HEK293 (cell line): ENCODE measurements around the gene BCAN.

ENCODE experiments used
- GLIS1 ChIP-seq: fragments of 450-650 bp; formaldehyde crosslinking; IDR thresholded peaks from 2 replicates; pipeline ENCODE4 v1.5.1; 2016; ENCODE audit warnings: missing biosample characterization, missing genetic modification characterization
- KLF1 ChIP-seq: fragments of 450-650 bp; formaldehyde crosslinking; IDR thresholded peaks from 2 replicates; pipeline ENCODE4 v1.5.1; 2016; ENCODE audit warnings: missing biosample characterization, missing genetic modification characterization
- KLF16 ChIP-seq: fragments of 450-650 bp; formaldehyde crosslinking; IDR thresholded peaks from 2 replicates; pipeline ENCODE4 v1.5.1; 2017; ENCODE audit warnings: missing biosample characterization, missing genetic modification characterization
- OSR2 ChIP-seq: fragments of 450-650 bp; formaldehyde crosslinking; IDR thresholded peaks from 2 replicates; pipeline ENCODE4 v1.5.1; 2016; ENCODE audit warnings: missing biosample characterization, missing genetic modification characterization
- ZBTB17 ChIP-seq: fragments of 450-650 bp; formaldehyde crosslinking; IDR thresholded peaks from 2 replicates; pipeline ENCODE4 v1.5.1; 2016; ENCODE audit warnings: missing biosample characterization, missing genetic modification characterization
- ZBTB21 ChIP-seq: fragments of 450-650 bp; formaldehyde crosslinking; IDR thresholded peaks from 2 replicates; pipeline ENCODE4 v1.5.1; 2017; ENCODE audit warnings: missing biosample characterization, missing genetic modification characterization
- ZFP3 ChIP-seq: fragments of 450-650 bp; formaldehyde crosslinking; IDR thresholded peaks from 2 replicates; pipeline ENCODE4 v1.5.1; 2016; ENCODE audit warnings: low read depth, missing biosample characterization, missing genetic modification characterization
- ZIC2 ChIP-seq: fragments of 450-650 bp; formaldehyde crosslinking; IDR thresholded peaks from 2 replicates; pipeline ENCODE4 v1.5.1; 2016; ENCODE audit warnings: missing biosample characterization, missing genetic modification characterization
- ZNF112 ChIP-seq: fragments of 450-650 bp; formaldehyde crosslinking; IDR thresholded peaks from 2 replicates; pipeline ENCODE4 v1.5.0; 2017; ENCODE audit warnings: missing biosample characterization, missing genetic modification characterization
- ZNF121 ChIP-seq: fragments of 450-650 bp; formaldehyde crosslinking; IDR thresholded peaks from 2 replicates; pipeline ENCODE4 v1.5.1; 2016; ENCODE audit warnings: missing biosample characterization, missing genetic modification characterization
- ZNF133 ChIP-seq: fragments of 450-650 bp; formaldehyde crosslinking; IDR thresholded peaks from 2 replicates; pipeline ENCODE4 v1.5.1; 2016; ENCODE audit warnings: missing biosample characterization, missing genetic modification characterization
- ZNF146 ChIP-seq: fragments of 450-650 bp; formaldehyde crosslinking; IDR thresholded peaks from 2 replicates; pipeline ENCODE4 v1.5.1; 2016; ENCODE audit warnings: missing biosample characterization, missing genetic modification characterization
- ZNF311 ChIP-seq: fragments of 450-650 bp; formaldehyde crosslinking; IDR thresholded peaks from 2 replicates; pipeline ENCODE4 v1.5.1; 2017; ENCODE audit warnings: missing biosample characterization, missing genetic modification characterization, borderline replicate concordance
- ZNF350 ChIP-seq: fragments of 450-650 bp; formaldehyde crosslinking; IDR thresholded peaks from 2 replicates; pipeline ENCODE4 v1.5.0; 2017; ENCODE audit warnings: missing biosample characterization, mild to moderate bottlenecking, missing genetic modification characterization
- ZNF37A ChIP-seq: fragments of 450-650 bp; IDR thresholded peaks from 2 replicates; pipeline ENCODE4 v1.5.1; 2018; ENCODE audit warnings: missing biosample characterization, missing genetic modification characterization
- ZNF514 ChIP-seq: fragments of 450-650 bp; formaldehyde crosslinking; IDR thresholded peaks from 2 replicates; pipeline ENCODE4 v1.5.1; 2016; ENCODE audit warnings: missing biosample characterization, missing genetic modification characterization
- ZNF548 ChIP-seq: fragments of 450-650 bp; formaldehyde crosslinking; IDR thresholded peaks from 2 replicates; pipeline ENCODE4 v1.5.1; 2016; ENCODE audit warnings: missing biosample characterization, missing genetic modification characterization
- ZNF560 ChIP-seq: fragments of 450-650 bp; formaldehyde crosslinking; IDR thresholded peaks from 2 replicates; pipeline ENCODE4 v1.5.1; 2017; ENCODE audit warnings: missing biosample characterization, missing genetic modification characterization, borderline replicate concordance
- ZNF621 ChIP-seq: fragments of 450-650 bp; formaldehyde crosslinking; IDR thresholded peaks from 2 replicates; pipeline ENCODE4 v1.5.1; 2017; ENCODE audit warnings: missing biosample characterization, missing genetic modification characterization
- ZNF654 ChIP-seq: fragments of 450-650 bp; formaldehyde crosslinking; IDR thresholded peaks from 2 replicates; pipeline ENCODE4 v1.5.1; 2016; ENCODE audit warnings: low read depth, missing biosample characterization, missing genetic modification characterization
- ZNF76 ChIP-seq: fragments of 450-650 bp; formaldehyde crosslinking; IDR thresholded peaks from 2 replicates; pipeline ENCODE4; 2016; ENCODE audit warnings: low read depth, missing biosample characterization, missing genetic modification characterization, borderline replicate concordance
- ZSCAN16 ChIP-seq: fragments of 450-650 bp; formaldehyde crosslinking; IDR thresholded peaks from 2 replicates; pipeline ENCODE4 v1.5.1; 2016; ENCODE audit warnings: missing biosample characterization, missing genetic modification characterization
- TF ChIP-seq, protein P1 (sequence below): fragments of 450-650 bp; formaldehyde crosslinking; IDR thresholded peaks from 2 replicates; pipeline ENCODE4 v1.5.1; 2016; ENCODE audit warnings: missing biosample characterization, missing genetic modification characterization
- TF ChIP-seq, protein P2 (sequence below): fragments of 450-650 bp; formaldehyde crosslinking; IDR thresholded peaks from 2 replicates; pipeline ENCODE4 v1.5.1; 2016; ENCODE audit warnings: missing biosample characterization, missing genetic modification characterization
- TF ChIP-seq, protein P3 (sequence below): fragments of 450-650 bp; formaldehyde crosslinking; IDR thresholded peaks from 2 replicates; pipeline ENCODE4 v1.5.1; 2016; ENCODE audit warnings: missing biosample characterization, missing genetic modification characterization

BCAN gene

DNA sequence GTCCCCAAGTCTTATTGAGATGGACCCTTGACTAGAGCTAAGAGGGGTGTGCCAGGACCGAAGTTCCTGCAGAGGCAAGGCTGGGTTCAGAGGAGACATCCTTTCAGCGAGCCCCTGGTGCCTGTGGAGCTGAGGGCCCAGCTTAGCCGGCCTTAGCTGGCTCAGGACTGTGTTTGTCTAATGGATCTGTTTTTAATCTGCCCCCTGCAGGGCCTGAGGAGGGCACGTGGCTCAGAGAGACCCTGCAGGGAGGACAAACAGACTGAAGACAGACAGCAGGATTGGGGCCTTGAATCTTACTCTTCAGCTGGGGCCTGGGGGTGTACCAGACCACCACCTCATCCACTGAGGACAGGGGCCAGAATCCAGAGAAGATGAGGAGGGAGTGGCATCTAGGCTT is 61.8 kb downstream of the BCAN start (continued):
- TF ChIP-seq, protein P1, sequence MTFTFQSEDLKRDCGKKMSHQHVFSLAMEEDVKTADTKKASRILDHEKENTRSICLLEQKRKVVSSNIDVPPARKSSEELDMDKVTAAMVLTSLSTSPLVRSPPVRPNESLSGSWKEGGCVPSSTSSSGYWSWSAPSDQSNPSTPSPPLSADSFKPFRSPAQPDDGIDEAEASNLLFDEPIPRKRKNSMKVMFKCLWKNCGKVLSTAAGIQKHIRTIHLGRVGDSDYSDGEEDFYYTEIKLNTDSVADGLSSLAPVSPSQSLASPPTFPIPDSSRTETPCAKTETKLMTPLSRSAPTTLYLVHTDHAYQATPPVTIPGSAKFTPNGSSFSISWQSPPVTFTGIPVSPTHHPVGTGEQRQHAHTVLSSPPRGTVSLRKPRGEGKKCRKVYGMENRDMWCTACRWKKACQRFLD (tag by site-specific recombination): no peak
- TF ChIP-seq KLF16 (tag by site-specific recombination): no peak
- no peak for TF ChIP-seq ZNF514
- TF ChIP-seq ZNF121 (tag by site-specific recombination): no peak
- TF ChIP-seq ZSCAN16 (tag by site-specific recombination): no peak
- no peak for TF ChIP-seq ZFP3
- TF ChIP-seq ZNF621 (tag by site-specific recombination): no peak
- TF ChIP-seq ZNF76 (tag by site-specific recombination): no peak
- no peak for TF ChIP-seq ZNF560 (tag by site-specific recombination)
- TF ChIP-seq ZNF311 (tag by site-specific recombination): no peak
- TF ChIP-seq GLIS1 (tag by site-specific recombination): peak; percentile 81
- no peak for TF ChIP-seq ZNF112 (tag by site-specific recombination)
- TF ChIP-seq ZBTB17 (tag by site-specific recombination): peak; percentile 48; the same call in 1 of the 2 replicates
- TF ChIP-seq ZNF350 (tag by site-specific recombination): no peak
- TF ChIP-seq ZBTB21 (tag by site-specific recombination): no peak
- TF ChIP-seq, protein P2, sequence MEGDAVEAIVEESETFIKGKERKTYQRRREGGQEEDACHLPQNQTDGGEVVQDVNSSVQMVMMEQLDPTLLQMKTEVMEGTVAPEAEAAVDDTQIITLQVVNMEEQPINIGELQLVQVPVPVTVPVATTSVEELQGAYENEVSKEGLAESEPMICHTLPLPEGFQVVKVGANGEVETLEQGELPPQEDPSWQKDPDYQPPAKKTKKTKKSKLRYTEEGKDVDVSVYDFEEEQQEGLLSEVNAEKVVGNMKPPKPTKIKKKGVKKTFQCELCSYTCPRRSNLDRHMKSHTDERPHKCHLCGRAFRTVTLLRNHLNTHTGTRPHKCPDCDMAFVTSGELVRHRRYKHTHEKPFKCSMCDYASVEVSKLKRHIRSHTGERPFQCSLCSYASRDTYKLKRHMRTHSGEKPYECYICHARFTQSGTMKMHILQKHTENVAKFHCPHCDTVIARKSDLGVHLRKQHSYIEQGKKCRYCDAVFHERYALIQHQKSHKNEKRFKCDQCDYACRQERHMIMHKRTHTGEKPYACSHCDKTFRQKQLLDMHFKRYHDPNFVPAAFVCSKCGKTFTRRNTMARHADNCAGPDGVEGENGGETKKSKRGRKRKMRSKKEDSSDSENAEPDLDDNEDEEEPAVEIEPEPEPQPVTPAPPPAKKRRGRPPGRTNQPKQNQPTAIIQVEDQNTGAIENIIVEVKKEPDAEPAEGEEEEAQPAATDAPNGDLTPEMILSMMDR: no peak
- no peak for TF ChIP-seq ZNF654 (tag by site-specific recombination)
- no peak for TF ChIP-seq KLF1 (tag by site-specific recombination)
- TF ChIP-seq ZNF146 (tag by site-specific recombination): no peak
- TF ChIP-seq OSR2: peak; percentile 14; the same call in 1 of the 2 replicates
- no peak for TF ChIP-seq ZNF548 (tag by site-specific recombination)
- TF ChIP-seq ZIC2 (tag by site-specific recombination): peak; percentile 92
- no peak for TF ChIP-seq ZNF37A (tag by site-specific recombination)
- TF ChIP-seq, protein P3, sequence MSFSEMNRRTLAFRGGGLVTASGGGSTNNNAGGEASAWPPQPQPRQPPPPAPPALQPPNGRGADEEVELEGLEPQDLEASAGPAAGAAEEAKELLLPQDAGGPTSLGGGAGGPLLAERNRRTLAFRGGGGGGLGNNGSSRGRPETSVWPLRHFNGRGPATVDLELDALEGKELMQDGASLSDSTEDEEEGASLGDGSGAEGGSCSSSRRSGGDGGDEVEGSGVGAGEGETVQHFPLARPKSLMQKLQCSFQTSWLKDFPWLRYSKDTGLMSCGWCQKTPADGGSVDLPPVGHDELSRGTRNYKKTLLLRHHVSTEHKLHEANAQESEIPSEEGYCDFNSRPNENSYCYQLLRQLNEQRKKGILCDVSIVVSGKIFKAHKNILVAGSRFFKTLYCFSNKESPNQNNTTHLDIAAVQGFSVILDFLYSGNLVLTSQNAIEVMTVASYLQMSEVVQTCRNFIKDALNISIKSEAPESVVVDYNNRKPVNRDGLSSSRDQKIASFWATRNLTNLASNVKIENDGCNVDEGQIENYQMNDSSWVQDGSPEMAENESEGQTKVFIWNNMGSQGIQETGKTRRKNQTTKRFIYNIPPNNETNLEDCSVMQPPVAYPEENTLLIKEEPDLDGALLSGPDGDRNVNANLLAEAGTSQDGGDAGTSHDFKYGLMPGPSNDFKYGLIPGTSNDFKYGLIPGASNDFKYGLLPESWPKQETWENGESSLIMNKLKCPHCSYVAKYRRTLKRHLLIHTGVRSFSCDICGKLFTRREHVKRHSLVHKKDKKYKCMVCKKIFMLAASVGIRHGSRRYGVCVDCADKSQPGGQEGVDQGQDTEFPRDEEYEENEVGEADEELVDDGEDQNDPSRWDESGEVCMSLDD (tag by site-specific recombination): no peak
- TF ChIP-seq ZNF133: no peak
